ENCODE results near the gene CCDC9. TPM values are rescaled to one million over a fixed set of nuclear protein-coding genes. Genes with fewer than 3 reads are reported as not detected.

CCDC9 gene
- polyA plus RNA-seq, 1 experiment, result 5.0 TPM

DNA sequence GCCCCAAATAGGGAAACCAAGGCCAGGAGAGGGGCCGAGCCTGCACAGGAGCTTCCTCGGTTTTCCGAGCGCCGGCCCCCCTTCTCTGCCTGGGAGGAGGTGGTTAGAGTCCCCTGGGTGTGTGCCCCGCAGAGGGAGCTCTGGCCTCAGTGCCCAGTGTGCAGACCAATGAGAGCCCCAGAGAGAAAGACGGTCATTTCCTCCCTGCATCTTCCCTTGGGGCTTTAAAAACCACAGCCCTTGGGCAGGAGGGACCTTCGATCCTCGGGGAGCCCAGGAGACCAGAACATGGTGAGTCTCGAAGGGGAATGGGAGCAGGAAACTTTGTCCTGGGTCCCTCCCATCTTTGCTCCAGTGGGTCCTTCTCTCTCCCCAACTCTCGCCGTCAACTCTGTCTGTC lies 53.3 kb downstream of the CCDC9 start, which contains the start of gene C5AR1:
Gene C5AR1, plus strand, starts transcription at position 254 of the 400 bp plus-strand sequence. Its CDS starts 35 bp downstream, at position 289.
- H3K4me3 ChIP-seq (ENCODE audit: low read depth, low read length), result no peak within 1 kb of the TSS
- ChIA-PET POLR2A (interaction anchor here (0.5 to 0.7 kb wide), 3 partner anchors 43 to 348 kb away, joined by 3 to 9 read pairs (median 3); no protein-coding TSS in a partner anchor), CTCF (interaction anchor here (0.6 to 1.9 kb wide), 4 partner anchors 12 to 82 kb away, joined by 3 to 14 read pairs (median 4); partner anchors contain the start of gene DHX34)
- no peaks in the 10 kb centered on the region for H3K27me3 ChIP-seq (ENCODE audit: control insufficient read depth, insufficient read depth, low read length)
- DNase-seq (ENCODE audit: low read depth, low spot score), result no peak
- no peaks in the 10 kb centered on the region for H3K9me3 ChIP-seq (ENCODE audit: control insufficient read depth, insufficient read depth, low read length)
- no peak within 1 kb of the TSS for H3K27ac ChIP-seq (ENCODE audit: low read depth, low read length)
- TF ChIP-seq, protein P1, sequence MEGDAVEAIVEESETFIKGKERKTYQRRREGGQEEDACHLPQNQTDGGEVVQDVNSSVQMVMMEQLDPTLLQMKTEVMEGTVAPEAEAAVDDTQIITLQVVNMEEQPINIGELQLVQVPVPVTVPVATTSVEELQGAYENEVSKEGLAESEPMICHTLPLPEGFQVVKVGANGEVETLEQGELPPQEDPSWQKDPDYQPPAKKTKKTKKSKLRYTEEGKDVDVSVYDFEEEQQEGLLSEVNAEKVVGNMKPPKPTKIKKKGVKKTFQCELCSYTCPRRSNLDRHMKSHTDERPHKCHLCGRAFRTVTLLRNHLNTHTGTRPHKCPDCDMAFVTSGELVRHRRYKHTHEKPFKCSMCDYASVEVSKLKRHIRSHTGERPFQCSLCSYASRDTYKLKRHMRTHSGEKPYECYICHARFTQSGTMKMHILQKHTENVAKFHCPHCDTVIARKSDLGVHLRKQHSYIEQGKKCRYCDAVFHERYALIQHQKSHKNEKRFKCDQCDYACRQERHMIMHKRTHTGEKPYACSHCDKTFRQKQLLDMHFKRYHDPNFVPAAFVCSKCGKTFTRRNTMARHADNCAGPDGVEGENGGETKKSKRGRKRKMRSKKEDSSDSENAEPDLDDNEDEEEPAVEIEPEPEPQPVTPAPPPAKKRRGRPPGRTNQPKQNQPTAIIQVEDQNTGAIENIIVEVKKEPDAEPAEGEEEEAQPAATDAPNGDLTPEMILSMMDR (IDR thresholded peaks at IDR 0.05; ENCODE audit: low read depth, low read length), result no peak

DNA sequence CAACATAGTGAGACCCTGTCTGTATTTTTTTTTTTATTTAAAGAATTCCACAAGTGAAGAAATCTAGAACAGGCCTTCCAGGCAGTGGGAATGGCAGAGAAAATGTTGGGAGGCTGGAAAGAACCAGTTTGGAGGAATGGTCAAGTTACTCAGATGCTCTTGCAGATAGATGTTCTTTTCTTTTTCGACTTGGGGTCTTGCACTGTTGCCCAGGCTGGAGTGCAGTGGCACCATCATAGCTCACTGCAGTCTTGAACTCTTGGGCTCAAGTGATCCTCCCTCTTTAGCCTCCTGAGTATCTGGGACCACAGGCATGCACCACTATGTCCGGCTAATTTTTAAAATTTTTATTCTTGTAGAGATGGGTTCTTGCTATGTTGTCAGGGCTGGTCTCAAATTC lies 54.0 kb downstream of the CCDC9 start:
- no peak for DNase-seq (ENCODE audit: low read depth, low spot score)
- POLR2A ChIA-PET, result no interaction called here
- no peaks in the 10 kb centered on the region for H3K9me3 ChIP-seq (ENCODE audit: control insufficient read depth, insufficient read depth, low read length)
- H3K27me3 ChIP-seq (ENCODE audit: control insufficient read depth, insufficient read depth, low read length), result no peaks in the 10 kb centered on the region
- no peak overlapping the region for H3K27ac ChIP-seq (ENCODE audit: low read depth, low read length)
- no peak overlapping the region for H3K4me3 ChIP-seq (ENCODE audit: low read depth, low read length)
- TF ChIP-seq, protein P1 (IDR thresholded peaks at IDR 0.05; ENCODE audit: low read depth, low read length), result no peak
- CTCF ChIA-PET, result no interaction called here

DNA sequence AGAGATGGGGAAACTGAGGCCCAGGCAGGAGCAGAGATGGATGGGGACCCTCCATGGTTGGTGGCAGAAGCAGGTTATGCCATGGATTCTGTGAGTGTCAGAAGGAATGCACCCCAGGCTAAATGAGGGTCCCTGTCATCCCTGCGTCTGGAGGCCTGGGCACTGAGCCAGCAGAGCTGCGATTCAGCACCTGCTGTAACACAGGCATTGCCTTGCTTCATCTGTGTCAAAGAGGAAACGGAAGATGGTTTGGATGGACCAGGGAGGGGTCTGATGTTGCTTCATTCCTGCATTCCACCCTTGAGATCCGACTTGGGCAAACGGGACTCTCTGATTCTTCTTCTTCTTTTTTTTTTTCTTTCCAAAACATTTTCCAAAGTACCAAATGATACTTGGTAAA lies 54.5 kb downstream of the CCDC9 start:
- no peaks in the 10 kb centered on the region for H3K27me3 ChIP-seq (ENCODE audit: control insufficient read depth, insufficient read depth, low read length)
- no peaks in the 10 kb centered on the region for H3K9me3 ChIP-seq (ENCODE audit: control insufficient read depth, insufficient read depth, low read length)
- no peak overlapping the region for H3K27ac ChIP-seq (ENCODE audit: low read depth, low read length)
- ChIA-PET CTCF (no interaction called here), POLR2A (no interaction called here)
- TF ChIP-seq, protein P1 (IDR thresholded peaks at IDR 0.05; ENCODE audit: low read depth, low read length), result no peak
- DNase-seq (ENCODE audit: low read depth, low spot score), result no peak
- no peak overlapping the region for H3K4me3 ChIP-seq (ENCODE audit: low read depth, low read length)

DNA sequence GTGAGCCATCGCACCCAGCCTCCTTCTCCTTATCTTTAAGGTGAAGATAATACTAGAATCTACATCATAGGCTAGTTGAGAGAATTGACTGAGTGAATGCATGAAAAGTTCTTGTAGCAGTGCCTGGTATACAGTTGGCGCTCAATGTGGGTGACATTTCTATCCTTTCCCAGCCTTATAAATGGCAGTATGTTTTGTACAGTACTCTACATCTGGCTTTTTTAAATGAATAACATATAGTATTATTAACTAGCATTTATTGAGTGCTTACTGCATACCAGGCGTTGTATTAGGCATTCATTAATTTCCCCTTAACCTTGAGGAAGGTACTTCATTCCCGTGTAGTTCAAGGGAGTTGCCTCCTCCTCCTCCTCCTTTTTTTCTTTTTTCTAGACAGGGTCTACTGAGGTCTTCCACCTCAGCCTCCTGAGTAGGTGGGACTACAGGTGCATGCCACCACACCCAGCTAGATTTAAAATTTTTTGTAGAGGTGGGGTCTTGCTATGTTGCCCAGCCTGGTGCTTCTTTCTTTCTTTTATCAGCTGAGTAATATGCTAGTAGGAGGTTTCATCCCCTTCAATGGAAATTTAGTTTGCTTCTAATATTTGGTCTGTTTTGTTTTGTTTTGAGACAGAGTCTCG lies 56.2 kb downstream of the CCDC9 start:
- ChIA-PET POLR2A (no interaction called here), CTCF (no interaction called here)
- Histone ChIP-seq H3K27me3 (ENCODE audit: control insufficient read depth, insufficient read depth, low read length) (no peaks in the 10 kb centered on the region), H3K4me3 (ENCODE audit: low read depth, low read length) (no peak overlapping the region), H3K27ac (ENCODE audit: low read depth, low read length) (no peak overlapping the region), H3K9me3 (ENCODE audit: control insufficient read depth, insufficient read depth, low read length) (no peaks in the 10 kb centered on the region)
- DNase-seq (ENCODE audit: low read depth, low spot score), result no peak
- TF ChIP-seq, protein P1 (IDR thresholded peaks at IDR 0.05; ENCODE audit: low read depth, low read length), result no peak

DNA sequence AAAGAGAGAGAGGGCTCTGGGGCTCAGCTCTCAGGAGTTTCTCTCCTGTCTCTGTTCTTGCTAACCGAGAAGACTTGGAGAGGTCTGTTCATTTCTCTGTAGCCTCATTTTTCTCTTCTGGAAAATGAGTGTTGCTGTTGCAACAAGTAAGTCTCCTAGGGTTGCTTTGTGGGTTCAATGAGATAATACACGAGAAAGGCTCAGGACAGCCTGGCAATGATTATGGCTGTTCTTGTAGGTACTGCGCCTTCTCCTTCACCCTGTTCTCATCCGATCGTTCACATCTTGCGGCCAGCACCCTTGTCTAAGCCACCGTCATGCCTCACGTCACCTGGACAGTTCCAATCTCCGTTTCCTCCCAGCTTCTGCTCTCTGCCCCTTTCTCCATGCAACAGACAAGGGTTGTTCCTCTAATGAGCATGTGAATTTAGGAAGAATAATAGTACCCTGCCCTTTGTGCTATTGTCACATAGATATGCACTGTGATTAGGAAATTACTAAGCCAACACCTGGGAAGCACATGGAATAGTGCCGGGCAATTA lies 57.5 kb downstream of the CCDC9 start:
- H3K27me3 ChIP-seq (ENCODE audit: control insufficient read depth, insufficient read depth, low read length), result no peaks in the 10 kb centered on the region
- ChIA-PET CTCF (interaction anchor here (0.5 kb wide), 1 partner anchor 32 kb away, joined by 6 read pairs; no protein-coding TSS in a partner anchor), POLR2A (no interaction called here)
- DNase-seq (ENCODE audit: low read depth, low spot score), result no peak
- no peaks in the 10 kb centered on the region for H3K9me3 ChIP-seq (ENCODE audit: control insufficient read depth, insufficient read depth, low read length)
- TF ChIP-seq, protein P1 (IDR thresholded peaks at IDR 0.05; ENCODE audit: low read depth, low read length), result no peak
- H3K4me3 ChIP-seq (ENCODE audit: low read depth, low read length), result no peak overlapping the region
- no peak overlapping the region for H3K27ac ChIP-seq (ENCODE audit: low read depth, low read length)

Data from AG04450 (cell line).